Skeletal muscle cell (primary cell): Measurements from ENCODE around the gene LUC7L2.
"Not testable (repeated sequence)": the region's sequence is repeated elsewhere in the genome, so short reads cannot be mapped to it uniquely, and the experiment has no call there.

Experiments
- DNase-seq: peaks from one replicate; pipeline ENCODE4 v3.0.0-alpha.2; 2010; ENCODE audit warnings: low read depth
- H3K4me3 ChIP-seq: 2 replicates; pipeline ENCODE4 v1.5.1; 2011; ENCODE audit warnings: low read depth, mild to moderate bottlenecking, control low read depth, low read length, moderate library complexity

The LUC7L2 gene, protein sequence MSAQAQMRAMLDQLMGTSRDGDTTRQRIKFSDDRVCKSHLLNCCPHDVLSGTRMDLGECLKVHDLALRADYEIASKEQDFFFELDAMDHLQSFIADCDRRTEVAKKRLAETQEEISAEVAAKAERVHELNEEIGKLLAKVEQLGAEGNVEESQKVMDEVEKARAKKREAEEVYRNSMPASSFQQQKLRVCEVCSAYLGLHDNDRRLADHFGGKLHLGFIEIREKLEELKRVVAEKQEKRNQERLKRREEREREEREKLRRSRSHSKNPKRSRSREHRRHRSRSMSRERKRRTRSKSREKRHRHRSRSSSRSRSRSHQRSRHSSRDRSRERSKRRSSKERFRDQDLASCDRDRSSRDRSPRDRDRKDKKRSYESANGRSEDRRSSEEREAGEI

DNA sequence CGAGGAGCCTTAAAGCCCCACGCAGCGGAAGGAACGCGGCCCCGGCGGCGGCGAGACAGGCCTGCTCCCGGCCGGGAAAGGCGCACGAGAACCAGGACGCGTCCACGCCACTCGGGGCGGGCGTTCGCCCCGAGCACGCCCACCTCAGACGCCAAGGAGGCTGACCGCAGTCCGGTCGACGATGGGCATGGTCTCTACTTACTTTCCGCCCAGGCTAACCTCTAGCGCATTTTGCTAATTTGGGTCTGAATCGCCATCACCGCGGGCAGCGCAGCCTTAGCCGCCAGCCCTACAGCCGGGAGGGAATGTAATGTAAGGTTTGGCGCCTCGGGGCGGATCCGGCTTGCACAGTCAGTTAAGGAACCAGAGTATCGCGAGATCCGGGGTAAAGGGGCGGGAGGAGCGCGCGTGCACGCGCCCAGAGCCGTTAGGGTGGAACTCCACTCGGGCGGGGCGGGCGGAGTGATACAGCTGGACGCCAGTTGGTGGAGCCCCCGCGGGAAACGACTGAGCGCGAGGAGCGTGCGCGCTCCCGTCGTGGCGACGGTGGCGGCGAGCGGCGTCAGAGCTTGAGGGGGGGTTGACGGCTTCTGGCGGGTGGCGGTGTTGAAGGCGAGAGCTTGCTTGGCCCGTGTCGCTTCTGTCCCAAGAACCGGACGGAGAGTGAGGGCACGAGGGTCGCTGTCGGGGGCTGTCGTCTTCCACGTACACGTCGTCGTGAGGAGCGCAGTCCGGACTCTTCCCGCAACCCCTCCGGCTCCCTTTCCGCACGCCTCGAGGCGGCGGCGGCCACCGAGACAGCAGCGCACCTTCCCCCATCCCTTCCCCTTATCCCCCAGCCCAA, at the start of gene LUC7L2:
TSS of gene LUC7L2 (plus strand) at position 529 of the 844 bp plus-strand sequence. CDS start 368 bp downstream, outside the sequence.
- H3K4me3 ChIP-seq: peak within 1 kb of the TSS; percentile 92
- DNase-seq: peak; percentile 94

DNA sequence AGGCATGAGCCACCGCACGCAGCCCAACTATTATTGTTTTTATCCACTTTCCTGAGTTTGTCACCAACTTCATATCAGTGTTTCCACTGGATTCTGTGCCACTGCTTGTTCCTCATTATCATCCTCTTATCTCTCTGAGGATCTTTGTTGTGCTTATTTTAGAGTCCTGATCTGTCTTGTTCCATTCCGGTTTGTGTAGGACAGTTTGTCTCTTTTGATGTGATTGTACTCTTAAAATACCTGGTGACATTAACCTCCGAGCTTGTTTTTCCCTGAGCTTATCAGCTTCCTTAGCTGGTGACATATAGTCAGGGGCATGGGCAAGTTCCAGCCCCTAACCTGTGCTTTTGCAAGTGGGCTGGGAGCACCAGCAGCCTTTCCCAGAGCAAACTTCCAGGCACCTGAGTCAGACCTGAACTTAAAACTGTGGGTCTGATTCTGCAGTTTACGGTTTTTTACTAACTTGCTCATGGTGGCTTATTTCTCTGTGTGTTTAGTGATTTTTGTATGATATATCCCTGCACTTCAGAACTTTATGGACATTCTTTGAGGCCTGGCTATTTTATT, 41.7 kb upstream of the LUC7L2 start:
- no peak for DNase-seq
- H3K4me3 ChIP-seq: no peak overlapping the region

DNA sequence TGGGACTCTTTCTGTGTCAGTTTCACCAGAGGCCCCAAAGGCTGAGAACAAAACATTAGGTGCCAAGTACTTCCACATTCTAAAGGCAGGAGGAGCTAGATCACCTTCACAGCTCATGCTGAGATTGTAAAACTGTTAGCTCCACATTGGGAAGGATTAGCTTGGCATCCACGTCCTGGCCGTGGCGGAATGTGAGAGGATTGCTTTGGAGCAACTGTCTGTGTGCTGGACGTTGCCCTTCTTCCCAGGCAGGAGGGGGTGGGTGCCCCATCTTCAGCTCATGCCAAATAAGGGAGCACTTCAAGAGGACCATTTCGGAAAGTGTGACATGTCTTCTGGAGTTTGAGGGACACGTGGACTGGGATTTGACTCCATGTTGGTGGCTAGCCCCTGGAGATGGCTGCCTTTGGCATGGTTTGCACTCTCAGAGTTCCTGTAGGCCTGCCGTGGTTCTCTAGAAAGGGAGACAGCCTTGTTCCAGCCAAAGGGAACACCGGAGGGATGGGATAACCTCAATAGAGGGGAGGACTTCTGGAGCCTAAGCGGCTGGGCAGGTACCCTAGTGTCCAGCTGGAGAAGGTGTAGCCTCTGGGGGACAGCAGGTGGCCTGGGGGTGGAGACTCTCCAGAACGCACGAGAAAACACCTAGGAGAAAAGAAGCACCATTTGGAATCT, 38.5 kb upstream of the LUC7L2 start:
- H3K4me3 ChIP-seq: no peak overlapping the region
- peak; percentile 15 for DNase-seq

DNA sequence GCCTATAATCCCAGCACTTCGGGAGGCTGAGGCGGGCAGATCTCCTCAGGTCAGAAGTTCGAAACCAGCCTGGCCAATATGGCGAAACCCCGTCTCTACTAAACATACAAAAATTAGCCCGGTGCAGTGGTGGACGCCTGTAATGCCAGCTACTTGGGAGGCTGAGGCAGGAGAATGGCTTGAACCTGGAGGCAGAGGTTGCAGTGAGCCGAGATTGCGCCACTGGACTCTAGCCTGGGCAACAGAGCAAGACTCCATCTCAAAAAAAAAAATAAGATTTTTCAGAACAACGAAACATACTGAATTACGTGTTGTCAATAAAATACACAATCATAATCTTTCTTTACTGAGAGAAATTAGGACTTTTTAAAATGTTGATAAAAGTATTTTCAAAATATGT, 35.0 kb upstream of the LUC7L2 start:
- DNase-seq, H3K4me3 ChIP-seq: not testable (repeated sequence)

DNA sequence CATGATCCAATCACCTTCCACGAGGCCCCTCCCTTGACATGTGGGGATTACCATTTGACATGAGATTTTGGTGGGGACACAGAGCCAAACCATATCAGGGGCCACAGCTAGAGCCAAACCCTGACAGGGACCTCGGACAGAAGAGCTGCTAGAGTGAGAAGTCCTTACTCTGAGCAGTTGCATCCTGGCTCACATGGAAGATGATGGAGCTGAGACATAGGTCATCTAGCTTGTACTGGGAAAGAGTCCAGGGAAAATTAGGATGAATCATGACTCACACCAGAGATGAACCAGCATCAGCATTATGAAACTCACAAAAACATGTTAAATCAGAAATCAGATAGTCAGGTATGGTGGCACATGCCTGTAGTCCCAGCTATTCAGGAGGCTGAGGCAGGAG, 31.3 kb upstream of the LUC7L2 start:
- DNase-seq: peak; percentile 75
- H3K4me3 ChIP-seq: no peak overlapping the region

DNA sequence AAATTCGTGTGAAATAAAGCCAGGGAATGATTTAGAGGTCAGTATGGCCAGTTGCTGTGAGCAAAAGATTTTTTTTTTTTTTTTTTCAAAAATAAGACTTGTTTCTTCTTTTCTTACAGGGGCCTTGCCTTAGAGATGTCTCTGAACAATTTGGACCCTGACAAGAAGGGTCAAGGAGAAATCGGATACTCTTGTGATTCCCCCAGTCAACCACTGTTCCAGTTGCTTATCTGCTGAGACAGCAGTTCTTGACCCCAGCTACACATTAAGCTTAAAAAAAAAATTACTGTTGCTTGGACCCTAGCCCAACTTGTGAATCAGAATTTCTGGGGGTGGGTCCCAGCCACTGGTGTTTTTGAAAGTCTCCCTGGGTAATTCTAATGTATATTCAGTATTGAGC, 30.6 kb upstream of the LUC7L2 start:
- no peak for DNase-seq
- no peak overlapping the region for H3K4me3 ChIP-seq

DNA sequence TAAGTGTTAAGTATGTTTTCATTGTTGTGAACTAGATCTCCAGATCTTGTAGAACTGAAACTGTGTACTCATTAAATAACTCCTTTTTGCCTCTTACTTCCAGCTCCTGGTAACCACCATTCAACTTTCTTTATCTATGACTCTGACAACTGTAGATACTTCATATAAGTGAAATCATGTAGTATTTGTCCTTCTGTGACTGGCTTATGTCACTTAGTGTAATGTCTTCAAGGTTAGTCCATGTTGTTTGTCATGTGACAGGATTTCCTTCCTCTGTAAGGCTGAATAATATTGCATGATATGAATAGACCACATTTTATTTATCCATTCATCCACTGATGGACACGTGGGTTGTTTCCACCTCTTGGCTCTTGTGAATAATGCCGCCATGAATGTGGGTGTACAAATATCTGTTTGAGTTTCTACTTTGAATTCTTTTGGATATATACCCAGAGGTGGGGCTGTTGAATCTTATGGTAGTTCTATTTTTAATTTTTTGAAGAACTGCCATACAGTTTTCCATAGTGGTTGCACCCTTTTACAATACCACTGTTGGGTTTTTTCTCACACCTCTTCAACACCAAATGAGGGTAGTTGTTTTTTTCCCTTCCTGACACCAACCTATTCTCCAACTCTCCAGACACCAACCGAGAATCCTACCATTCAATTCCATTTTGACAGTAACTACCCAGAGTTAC, 29.2 kb upstream of the LUC7L2 start:
- no peak overlapping the region for H3K4me3 ChIP-seq
- no peak for DNase-seq

DNA sequence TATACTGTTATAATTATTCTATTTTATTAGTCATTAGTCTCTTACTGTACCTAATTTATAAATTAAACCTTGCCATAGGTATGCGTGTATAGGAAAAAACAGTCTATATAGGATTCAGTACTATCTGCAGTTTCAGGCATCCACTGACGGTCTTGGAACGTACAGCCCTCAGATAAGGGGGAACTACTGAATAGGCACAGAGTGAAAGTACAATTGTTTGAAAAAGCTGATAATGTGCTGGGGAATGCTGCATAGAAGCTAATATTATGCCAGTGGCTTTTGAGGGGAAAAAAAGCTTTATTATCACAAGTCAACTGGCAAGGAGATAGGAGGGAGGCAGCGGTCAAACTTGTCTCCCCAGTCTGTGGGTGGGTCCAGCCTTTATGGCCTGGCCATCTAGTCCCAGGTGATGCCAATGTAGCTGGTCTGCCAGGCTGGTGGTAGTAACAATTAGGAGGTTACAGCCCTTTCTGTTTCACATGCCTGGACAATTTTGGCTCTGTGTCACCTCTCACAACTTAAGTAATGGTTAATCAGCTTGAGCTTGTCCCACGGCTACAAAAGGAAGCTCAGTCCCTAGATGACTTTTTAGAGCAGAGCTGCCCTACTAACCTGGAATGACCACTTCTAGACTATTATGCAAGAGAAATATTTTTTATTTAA, 26.9 kb upstream of the LUC7L2 start:
- no peak overlapping the region for H3K4me3 ChIP-seq
- no peak for DNase-seq

DNA sequence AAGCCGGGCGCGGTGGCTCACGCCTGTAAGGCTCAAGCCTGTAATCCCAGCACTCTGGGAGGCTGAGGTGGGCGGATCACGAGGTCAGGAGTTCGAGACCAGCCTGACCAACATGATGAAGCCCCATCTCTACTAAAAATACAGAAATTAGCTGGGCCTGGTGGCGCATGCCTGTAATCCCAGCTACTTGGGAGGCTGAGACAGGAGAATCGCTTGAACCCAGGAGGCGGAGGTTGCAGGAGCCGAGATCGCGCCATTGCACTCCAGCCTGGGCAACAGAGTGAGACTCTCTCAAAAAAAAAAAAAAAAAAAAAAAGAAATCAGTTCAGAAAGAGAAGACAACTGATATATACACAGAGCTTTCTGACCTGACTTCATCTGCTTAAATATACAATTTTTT, 26.3 kb upstream of the LUC7L2 start:
- H3K4me3 ChIP-seq, DNase-seq: not testable (repeated sequence)

DNA sequence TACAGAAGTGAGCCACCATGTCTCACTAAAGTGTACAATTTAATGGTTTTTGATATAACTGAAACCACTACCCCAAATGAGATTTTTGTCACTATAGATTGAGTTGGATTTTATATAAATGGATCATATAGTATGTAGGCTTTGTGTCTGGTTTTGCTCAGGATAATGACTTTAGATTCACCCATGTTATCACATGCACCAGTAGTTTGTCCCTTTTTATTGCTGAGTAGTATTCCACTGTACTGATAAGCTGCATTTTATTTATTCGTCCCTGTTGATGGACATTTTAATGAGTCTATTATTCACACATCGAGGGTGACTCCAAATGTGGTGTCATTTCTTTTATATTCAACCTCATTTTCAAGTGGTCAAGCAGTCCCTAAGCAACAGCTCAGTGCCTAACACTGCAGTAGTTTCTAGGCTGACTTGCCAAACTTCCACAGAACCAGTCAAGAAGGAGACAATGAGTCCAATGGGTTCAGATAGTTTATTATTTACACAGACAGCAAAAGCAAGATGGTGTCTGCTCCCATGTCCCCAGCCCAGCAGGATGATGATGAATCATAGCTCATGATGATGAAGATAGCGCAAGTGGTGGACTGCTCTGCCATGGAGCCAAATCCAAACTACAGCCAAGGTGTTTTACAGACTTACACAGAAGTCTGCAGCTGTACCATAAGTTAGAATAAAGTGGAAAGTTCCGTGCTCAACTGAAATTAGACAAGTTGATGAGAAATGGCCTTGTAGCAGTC, 25.1 kb upstream of the LUC7L2 start:
- no peak overlapping the region for H3K4me3 ChIP-seq
- DNase-seq: no peak

DNA sequence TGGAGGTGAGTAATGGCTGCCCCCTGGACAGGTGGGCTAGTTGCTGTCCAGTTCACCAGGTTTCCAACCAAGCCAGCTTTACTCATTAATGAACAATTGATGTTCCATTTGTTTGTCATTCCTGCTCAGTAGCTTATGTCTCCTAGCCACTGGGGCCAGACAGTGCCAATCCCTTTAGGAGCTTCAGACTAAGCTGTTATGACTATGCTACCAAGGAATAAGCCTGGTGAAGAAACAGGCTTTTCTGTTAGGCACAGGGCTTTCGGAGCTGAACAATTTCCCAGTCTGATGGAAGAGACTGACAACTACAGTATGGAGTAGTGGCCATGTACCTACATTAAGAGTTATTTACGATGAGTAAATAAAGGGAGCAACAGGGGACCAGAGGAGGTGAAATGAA, 20.7 kb upstream of the LUC7L2 start:
- DNase-seq: no peak
- no peak overlapping the region for H3K4me3 ChIP-seq

DNA sequence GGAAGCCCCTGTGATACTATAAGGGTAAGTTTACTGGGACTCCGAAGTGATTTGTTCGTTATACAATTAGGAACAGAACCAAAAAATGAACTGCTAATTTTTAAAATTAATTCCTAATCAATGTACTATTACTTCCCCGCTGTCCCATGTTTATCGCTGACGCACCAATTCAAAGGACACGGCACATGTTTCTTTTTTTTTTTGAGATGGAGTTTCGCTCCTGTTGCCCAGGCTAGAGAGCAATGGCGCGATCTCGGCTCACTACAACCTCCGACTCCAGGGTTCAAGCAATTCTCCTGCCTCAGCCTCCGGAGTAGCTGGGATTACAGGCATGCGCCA, 20.0 kb upstream of the LUC7L2 start:
- peak overlapping the region; percentile 95 for H3K4me3 ChIP-seq
- no peak for DNase-seq

DNA sequence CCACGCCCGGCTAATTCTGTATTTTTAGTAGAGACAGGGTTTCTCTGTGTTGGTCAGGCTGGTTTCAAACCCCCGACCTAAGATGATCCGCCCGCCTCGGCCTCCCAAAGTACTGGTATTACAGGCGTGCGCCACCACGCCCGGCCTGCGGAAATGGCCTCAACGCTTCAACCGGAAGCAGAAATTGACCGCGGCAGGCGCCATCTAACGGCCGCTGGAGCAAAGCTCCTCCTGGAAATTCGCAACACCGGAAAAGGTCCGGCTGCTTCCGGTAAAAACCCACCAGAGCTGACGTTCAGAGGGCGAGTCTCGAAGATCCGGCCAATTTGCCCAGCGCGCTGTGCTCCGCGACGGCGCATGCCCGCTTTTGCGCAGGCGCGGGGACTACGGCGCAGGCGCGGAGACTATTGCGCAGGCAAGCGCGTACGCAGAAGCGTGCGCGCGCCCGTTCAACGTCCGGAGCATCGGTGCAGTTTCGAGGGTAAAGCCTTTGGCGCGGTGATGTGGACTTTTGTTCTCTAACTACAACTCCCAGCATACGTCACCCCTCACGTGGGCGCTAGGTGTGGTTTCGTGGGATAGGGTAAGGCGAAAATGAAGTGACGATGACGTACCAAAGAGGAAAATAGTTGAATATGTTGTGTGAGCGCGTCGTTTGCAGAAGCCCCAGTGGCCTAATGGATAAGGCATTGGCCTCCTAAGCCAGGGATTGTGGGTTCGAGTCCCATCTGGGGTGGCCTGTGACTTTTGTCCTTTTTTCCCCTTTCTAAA, 19.5 kb upstream of the LUC7L2 start:
- peak; percentile 98 for DNase-seq
- peak overlapping the region; percentile 95 for H3K4me3 ChIP-seq

DNA sequence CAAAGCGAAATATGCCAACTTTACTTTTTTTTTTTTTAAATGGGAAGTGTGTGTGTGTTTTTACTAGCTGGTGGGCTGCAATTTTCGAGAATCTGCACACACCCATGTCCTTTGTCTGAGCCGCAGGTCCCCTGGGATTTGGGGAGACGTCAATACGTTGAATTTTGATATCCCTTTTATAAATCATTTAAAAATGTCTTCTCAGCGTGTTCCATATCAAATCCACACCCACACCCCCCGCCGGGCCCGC, 19.0 kb upstream of the LUC7L2 start:
- no peak for DNase-seq
- H3K4me3 ChIP-seq: peak overlapping the region; percentile 95

DNA sequence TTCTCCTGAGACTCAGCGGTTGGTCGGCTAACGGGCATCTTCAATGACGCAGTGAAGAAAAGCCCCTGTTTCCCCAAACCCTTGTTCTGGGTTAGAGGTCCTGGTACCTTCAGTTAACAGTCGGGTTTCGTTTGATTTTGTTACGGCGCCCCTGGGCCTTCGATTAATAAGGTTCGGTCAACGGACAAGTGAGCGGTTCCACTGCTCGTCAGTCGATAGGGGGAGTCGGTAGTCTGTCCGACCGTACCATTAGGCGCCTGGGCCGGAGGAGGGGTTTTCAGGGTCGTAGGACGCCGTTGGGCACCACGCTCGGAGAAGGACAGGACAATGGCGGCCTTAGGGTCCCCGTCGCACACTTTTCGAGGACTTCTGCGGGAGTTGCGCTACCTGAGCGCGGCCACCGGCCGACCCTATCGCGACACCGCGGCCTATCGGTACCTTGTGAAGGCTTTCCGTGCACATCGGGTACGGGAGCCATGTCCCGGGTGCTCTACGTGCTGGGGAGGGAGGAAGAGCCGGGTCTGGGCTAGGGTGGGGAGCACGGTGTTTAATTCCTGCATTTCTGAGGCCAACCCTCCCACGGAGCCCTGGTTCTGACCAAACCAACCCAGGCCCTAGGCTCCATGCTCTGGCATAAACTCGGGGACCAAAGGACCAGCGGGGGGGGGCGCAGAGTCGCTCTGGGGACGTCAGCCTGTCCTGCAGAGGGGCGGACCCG, 18.5 kb upstream of the LUC7L2 start, which contains the start of gene FMC1:
TSS of gene FMC1 (plus strand) at position 280 of the 718 bp plus-strand sequence. CDS start at position 328, 48 bp downstream.
- peak within 1 kb of the TSS; percentile 95 for H3K4me3 ChIP-seq
- DNase-seq: peak; percentile 82

DNA sequence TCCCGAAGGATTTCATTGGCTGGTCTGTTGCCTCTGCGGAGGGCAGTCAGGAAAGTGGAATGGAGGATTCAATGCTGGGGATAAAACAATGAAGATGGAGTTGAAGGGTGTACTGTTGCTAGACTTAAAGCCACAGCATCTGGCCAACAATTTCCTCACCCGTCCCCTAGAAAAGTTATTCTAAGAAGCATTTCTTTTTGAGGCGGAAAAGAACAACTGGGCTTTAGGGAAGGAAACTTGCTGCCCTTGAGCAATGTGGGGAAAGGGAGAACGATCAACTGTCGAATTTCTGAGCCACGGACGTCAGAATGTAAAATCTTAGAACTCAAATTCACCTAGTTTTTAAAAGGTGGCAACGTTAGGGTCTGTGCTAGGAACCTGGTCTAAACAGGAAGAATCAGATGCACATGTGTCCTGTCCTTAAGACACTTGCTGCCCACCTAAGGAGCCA, 17.9 kb upstream of the LUC7L2 start:
- DNase-seq: no peak
- peak overlapping the region; percentile 95 for H3K4me3 ChIP-seq

DNA sequence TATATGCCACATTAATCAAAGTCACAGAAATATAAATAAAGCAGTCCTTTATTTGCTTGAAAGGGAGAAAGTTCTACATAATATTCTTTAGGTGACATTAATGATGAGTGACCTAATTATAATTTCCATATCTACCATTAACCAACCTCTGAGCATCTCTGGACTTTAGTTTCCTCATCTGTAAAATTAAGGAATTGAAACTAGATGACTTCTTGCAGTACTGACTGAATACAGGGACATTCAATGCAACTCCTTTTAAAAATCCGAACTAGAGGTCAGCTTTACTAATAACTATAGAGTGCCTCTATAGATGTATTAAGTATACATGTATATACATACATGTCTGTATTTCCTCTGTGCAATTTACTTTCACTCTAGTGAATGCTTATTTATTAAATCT, 14.7 kb upstream of the LUC7L2 start:
- H3K4me3 ChIP-seq: no peak overlapping the region
- DNase-seq: no peak
